IPS-18c (cell line): ENCODE results near the gene NEK3.
"Not testable (repeated sequence)": the region's sequence is repeated elsewhere in the genome, so short reads cannot be mapped to it uniquely, and the experiment has no call there.

Experiments used
- H3K4me3 ChIP-seq: 2 replicates; pipeline ENCODE4 v1.7.0; 2013; ENCODE audit warnings: low read depth, mild to moderate bottlenecking, low read length, moderate library complexity; ENCODE audit not compliant: insufficient read depth
- H3K9me3 ChIP-seq: one replicate; pipeline ENCODE4 v1.6.1; 2013; ENCODE audit warnings: mild to moderate bottlenecking, low read length, moderate library complexity; ENCODE audit not compliant: control insufficient read depth, insufficient read depth

The NEK3 gene

DNA sequence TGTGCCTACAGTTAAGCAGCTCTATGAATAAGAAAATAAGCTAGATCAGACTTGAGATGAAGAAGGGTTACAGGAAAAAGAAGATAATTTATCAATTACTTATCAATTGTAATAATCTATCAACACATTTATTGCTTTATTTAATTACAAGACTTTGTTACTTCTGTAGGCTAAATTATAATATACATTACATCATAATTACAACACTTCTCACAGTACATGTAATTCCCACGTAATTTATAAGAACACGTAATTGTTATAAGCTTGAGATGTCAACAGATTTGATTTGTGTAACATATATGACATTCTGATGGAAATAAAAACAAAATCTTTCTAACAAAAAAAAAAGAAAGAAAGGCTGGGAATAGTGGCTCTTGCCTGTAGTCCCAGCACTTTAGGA is 67.3 kb downstream of the NEK3 start:
- H3K4me3 ChIP-seq: no peak overlapping the region
- H3K9me3 ChIP-seq: peaks cover 2% of the 10 kb centered on the region

- H3K9me3 ChIP-seq: peaks cover 2% of the 10 kb centered on the region
- no peak overlapping the region for H3K4me3 ChIP-seq
Measured at GRCh38 chr13:52091473-52091872, 67.9 kb downstream of the NEK3 start.

- Histone ChIP-seq H3K9me3 (no peaks in the 10 kb centered on the region), H3K4me3 (no peak overlapping the region)
Measured at GRCh38 chr13:52085421-52085820, 74.0 kb downstream of the NEK3 start.

DNA sequence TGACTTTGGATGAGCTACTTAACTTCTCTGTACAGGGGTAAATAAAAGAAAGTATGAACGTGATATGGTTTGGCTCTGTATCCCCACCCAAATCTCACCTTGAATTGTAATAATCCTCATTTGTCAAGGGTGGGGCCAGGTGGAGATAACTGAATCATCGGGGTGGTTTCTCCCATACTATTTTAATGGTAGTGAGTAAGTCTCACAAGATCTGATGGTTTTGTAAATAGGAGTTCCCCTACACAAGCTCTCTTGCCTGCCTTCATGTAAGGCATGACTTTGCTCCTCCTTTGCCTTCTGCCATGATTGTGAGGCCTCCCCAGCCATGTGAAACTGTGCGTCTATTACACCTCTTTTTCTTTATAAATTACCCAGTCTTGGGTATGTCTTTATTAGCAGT is 74.4 kb downstream of the NEK3 start:
- H3K9me3 ChIP-seq, H3K4me3 ChIP-seq: not testable (repeated sequence)
